Left renal pelvis (tissue), 4 donors: ENCODE measurements around the gene IL17F. TPM values are rescaled to one million over a fixed set of nuclear protein-coding genes. Genes with fewer than 3 reads are reported as not detected.

Experiments
- DNase-seq, 4 donors: peaks; one replicate each; pipeline ENCODE4 v3.0.0-alpha.2; 2013; ENCODE audit warnings: low read depth in 4 of 4, low spot score in 3 of 4
- polyA plus RNA-seq, 4 donors: library from polyadenylated mRNA; unstranded; fragments of 120-200 nt; gene quantifications; one replicate each; pipeline ENCODE4 v1.2.1, GENCODE V29; 2013; ENCODE audit not compliant: insufficient read length in 4 of 4

Gene IL17F
- polyA plus RNA-seq, 4 donors = 0.17 to 0.63 TPM; not detected in 2

DNA sequence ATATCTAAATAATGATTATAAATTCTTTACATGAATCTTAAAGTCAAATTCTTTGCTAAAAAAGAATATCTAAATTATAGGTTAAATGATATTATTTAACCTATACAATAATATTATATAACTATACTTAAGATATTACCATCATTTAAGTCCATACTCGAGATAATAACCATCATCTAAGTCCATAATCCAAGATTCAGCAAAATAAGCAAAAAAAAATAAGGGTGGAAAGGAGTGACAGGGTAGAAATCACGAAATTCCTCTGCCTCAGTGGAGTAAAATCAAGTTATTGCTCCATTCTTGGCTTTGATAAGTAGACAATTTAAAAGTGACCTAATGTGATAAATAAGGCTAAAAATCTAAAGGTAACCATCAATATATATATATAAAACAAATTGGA, 48.4 kb downstream of the IL17F start:
- DNase-seq = no peak

DNA sequence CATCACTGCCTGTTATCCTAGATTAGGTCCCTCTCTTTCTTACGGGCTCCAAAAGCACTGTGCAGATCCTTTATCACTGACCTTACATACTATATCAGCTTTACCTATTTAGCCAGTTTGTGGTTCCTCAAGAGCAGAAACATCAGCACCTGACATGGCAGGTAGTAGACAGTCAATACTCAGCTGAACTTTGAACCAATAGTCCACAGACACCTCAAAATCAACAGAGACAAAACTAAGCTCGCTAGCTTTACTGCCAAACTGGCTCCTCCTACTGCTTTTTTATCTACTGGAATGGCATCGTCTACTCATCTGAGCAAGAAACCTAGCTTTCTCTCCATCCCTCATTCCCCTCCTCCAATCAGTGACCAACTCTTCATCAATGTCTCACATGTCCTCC, 52.5 kb downstream of the IL17F start:
- no peak for DNase-seq

- DNase-seq = no peak
Observed at GRCh38 chr6:52190409-52190808, 53.9 kb downstream of the IL17F start.

GRCh38 chr6:52189974-52190373, 54.3 kb downstream of the IL17F start:
- no peak for DNase-seq

DNA sequence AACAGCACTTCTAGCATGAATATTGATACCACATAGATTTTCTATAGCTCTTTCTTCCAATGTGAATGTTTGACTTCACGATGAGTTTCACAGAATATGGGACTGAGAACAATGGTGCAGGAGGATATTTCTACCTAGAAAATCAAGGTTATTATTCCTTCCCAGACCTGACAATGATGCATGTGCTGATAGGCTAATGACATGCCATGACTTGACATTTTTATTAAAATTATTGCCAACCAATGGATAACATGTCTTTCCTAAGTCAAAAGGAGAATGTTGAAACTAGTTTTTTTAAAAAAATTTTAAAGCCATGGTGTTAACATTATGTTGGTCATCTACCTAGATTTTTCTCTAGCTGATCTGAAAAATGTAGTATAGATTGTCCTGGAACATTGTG, 57.2 kb downstream of the IL17F start:
- DNase-seq = no peak

Other genes with a start within 250 kb of the IL17F start
- gene PKHD1, start 156.9 kb downstream of the IL17F start, polyA plus RNA-seq = 10 to 100 TPM in 3 of 4 donors, under 1 TPM in 1; 0.41 to 23.8 (median 20.8) TPM
- not detected for gene IL17A, start 58.1 kb downstream of the IL17F start, polyA plus RNA-seq
- gene MCM3, start 40.2 kb upstream of the IL17F start, polyA plus RNA-seq = 100 to 1,000 TPM in 3 of 4 donors, 10 to 100 TPM in 1; 83.1 to 136 (median 129) TPM
- gene PAQR8, start 117.7 kb upstream of the IL17F start, polyA plus RNA-seq = 10 to 100 TPM; 14.6 to 33.8 (median 28.2) TPM
- 10 to 100 TPM; 40.8 to 61.1 (median 56.8) TPM for gene EFHC1, start 175.8 kb upstream of the IL17F start, polyA plus RNA-seq